Hepatocyte (in vitro differentiated cells): ENCODE results near the gene ATP6V0D1. TPM values are rescaled to one million over a fixed set of nuclear protein-coding genes. Genes with fewer than 3 reads are reported as not detected.

ENCODE experiments used
- DNase-seq: peaks from one replicate; pipeline ENCODE4 v3.0.0-alpha.2; 2016; ENCODE audit warnings: low spot score
- H2AFZ ChIP-seq: fragments of 200-600 bp; sonication (generic); 2 replicates; pipeline ENCODE4 v1.6.0; 2016; ENCODE audit warnings: antibody characterized with exemption, mild to moderate bottlenecking
- H3K27ac ChIP-seq: fragments of 200-600 bp; sonication (generic); 2 replicates; pipeline ENCODE4 v1.5.1; 2016; ENCODE audit warnings: mild to moderate bottlenecking
- H3K27me3 ChIP-seq: fragments of 200-600 bp; sonication (generic); 2 replicates; pipeline ENCODE4 v1.6.1; 2016
- H3K36me3 ChIP-seq: fragments of 200-600 bp; sonication (generic); replicated peaks from 2 replicates; pipeline ENCODE4 v1.5.1; 2016; ENCODE audit warnings: low read depth; ENCODE audit not compliant: insufficient read depth
- H3K4me1 ChIP-seq: fragments of 200-600 bp; sonication (generic); 2 replicates; pipeline ENCODE4 v1.5.1; 2016; ENCODE audit warnings: mild to moderate bottlenecking, moderate library complexity; ENCODE audit not compliant: insufficient read depth
- H3K4me2 ChIP-seq: fragments of 200-600 bp; sonication (generic); 2 replicates; pipeline ENCODE4 v1.6.0; 2016
- H3K4me3 ChIP-seq: fragments of 200-600 bp; sonication (generic); 2 replicates; pipeline ENCODE4 v1.5.1; 2016; ENCODE audit warnings: mild to moderate bottlenecking
- H3K79me2 ChIP-seq: fragments of 200-600 bp; sonication (generic); 2 replicates; pipeline ENCODE4 v1.6.0; 2017; ENCODE audit warnings: mild to moderate bottlenecking
- H3K9me2 ChIP-seq: fragments of 200-600 bp; sonication (generic); replicated peaks from 2 replicates; pipeline ENCODE4 v1.6.0; 2017; ENCODE audit warnings: mild to moderate bottlenecking; ENCODE audit not compliant: insufficient read depth
- H3K9me3 ChIP-seq: fragments of 200-600 bp; sonication (generic); 2 replicates; pipeline ENCODE4 v1.5.1; 2016; ENCODE audit warnings: low read depth, mild to moderate bottlenecking
- H4K20me1 ChIP-seq: fragments of 200-600 bp; sonication (generic); 2 replicates; pipeline ENCODE4 v1.6.0; 2016; ENCODE audit warnings: mild to moderate bottlenecking; ENCODE audit not compliant: insufficient read depth, poor library complexity, severe bottlenecking
- CTCF ChIP-seq: fragments of 200-600 bp; sonication (generic); IDR thresholded peaks from 2 replicates; pipeline ENCODE4 v1.5.1; 2016; ENCODE audit warnings: antibody characterized with exemption, mild to moderate bottlenecking; ENCODE audit not compliant: poor library complexity
- EZH2 ChIP-seq: fragments of 200-600 bp; sonication (generic); IDR thresholded peaks from 2 replicates; pipeline ENCODE4 v1.6.1; 2016; ENCODE audit warnings: antibody characterized with exemption, mild to moderate bottlenecking, borderline replicate concordance
- EZH2phosphoT487 ChIP-seq: fragments of 200-600 bp; sonication (generic); IDR thresholded peaks from one replicate; pipeline ENCODE4 v1.6.1; 2018; ENCODE audit warnings: antibody characterized with exemption, mild to moderate bottlenecking, low read depth, moderate library complexity; ENCODE audit not compliant: unreplicated experiment, severe bottlenecking
- WGBS: methylation state at CpG from one replicate; pipeline ENCODE4 v1.1.6; 2016; ENCODE audit warnings: low lambda C conversion rate; ENCODE audit errors: missing lambda C conversion rate; 5-methylcytosine and 5-hydroxymethylcytosine counted together
- polyA plus RNA-seq: library from polyadenylated mRNA; unstranded; fragments of >200 nt; fragmentation: Nextera tagmentation; extraction: Ambion mirVana; gene quantifications from 2 replicates; pipeline ENCODE4 v1.2.1, GENCODE V29; 2016
- total RNA-seq: library from RNA; depleted of rRNA; stranded (reverse); fragments of >200 nt; gene quantifications from 2 replicates; pipeline ENCODE4 v1.2.3, GENCODE V29; 2014

ATP6V0D1 gene
- total and polyA plus RNA-seq, 2 experiments from 2014 or later, result 157 to 223 TPM

DNA sequence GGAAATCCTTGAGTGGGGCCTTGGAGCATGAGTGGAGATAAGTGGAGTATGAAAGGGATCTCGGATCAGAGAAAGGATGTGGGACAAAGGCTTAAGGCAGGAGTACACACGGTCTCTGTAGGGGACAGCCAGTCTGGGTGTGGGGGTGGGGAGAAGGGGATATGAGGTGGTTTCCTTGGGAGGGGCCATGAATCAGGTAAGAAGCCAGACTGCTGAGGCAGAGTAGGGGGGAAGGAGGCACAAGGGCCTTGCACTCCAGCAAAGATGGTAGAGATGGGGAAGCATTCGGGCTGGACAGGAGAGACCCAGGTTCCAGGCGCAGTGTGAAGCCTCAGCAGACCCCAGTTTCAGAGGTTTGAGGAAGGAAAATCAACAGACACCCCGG lies 48.5 kb downstream of the ATP6V0D1 start:
- no peaks in the 10 kb centered on the region for H4K20me1 ChIP-seq
- H3K9me3 ChIP-seq, result no peaks in the 10 kb centered on the region
- no peak overlapping the region for H3K4me3 ChIP-seq
- no peak for DNase-seq
- no peak overlapping the region for H3K27ac ChIP-seq
- TF ChIP-seq EZH2, result no peak
- no peak for TF ChIP-seq EZH2phosphoT487
- TF ChIP-seq CTCF, result no peak
- 71% methylated on average over 5 of the region's 5 CpGs for WGBS
- H3K9me2 ChIP-seq, result no peaks in the 10 kb centered on the region
- H3K4me1 ChIP-seq, result peaks cover 13% of the 10 kb centered on the region
- H3K79me2 ChIP-seq, result no peaks in the 10 kb centered on the region
- peaks cover 24% of the 10 kb centered on the region for H3K27me3 ChIP-seq
- H3K36me3 ChIP-seq, result no peaks in the 10 kb centered on the region
- peak overlapping the region; percentile 98 for H3K4me2 ChIP-seq
- no peak overlapping the region for H2AFZ ChIP-seq

- Histone ChIP-seq H3K4me3 (no peak overlapping the region), H2AFZ (no peak overlapping the region), H3K4me1 (peaks cover 13% of the 10 kb centered on the region), H3K4me2 (peak overlapping the region; percentile 98), H3K79me2 (no peaks in the 10 kb centered on the region), H3K36me3 (no peaks in the 10 kb centered on the region), H3K27me3 (peaks cover 24% of the 10 kb centered on the region), H3K9me2 (no peaks in the 10 kb centered on the region), H3K9me3 (no peaks in the 10 kb centered on the region), H3K27ac (no peak overlapping the region), H4K20me1 (no peaks in the 10 kb centered on the region)
- DNase-seq, result no peak
- TF ChIP-seq CTCF (no peak), EZH2phosphoT487 (no peak), EZH2 (no peak)
- 33% methylated on average over 10 of the region's 13 CpGs for WGBS
These were observed 49.0 kb downstream of the ATP6V0D1 start for GRCh38 chr16:67431775-67432505.

DNA sequence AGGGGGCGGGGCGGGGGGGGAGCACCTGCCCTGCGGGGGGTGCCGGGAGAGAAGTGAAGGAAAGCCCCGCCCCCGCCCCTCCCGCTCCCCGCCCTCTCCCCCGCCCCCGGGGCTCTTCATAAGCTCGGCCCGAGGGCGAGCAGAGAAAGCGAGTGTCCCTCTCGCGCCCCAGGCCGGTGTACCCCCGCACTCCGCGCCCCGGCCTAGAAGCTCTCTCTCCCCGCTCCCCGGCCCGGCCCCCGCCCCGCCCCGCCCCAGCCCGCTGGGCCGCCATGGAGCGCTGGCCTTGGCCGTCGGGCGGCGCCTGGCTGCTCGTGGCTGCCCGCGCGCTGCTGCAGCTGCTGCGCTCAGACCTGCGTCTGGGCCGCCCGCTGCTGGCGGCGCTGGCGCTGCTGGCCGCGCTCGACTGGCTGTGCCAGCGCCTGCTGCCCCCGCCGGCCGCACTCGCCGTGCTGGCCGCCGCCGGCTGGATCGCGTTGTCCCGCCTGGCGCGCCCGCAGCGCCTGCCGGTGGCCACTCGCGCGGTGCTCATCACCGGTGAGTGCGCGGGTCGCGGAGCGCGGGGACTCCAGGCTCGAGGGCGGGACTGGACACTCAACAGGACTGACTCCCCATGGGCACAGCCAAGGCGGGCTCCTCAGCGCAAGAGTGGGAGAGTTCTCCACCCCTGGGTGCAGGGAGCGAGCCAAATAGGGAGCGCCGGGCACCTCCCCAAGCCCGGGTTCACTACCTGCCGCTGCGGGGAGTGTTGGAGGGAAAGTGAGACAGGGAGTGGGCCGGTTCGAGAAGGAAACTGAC lies 49.8 kb downstream of the ATP6V0D1 start, which contains the start of gene HSD11B2:
Gene HSD11B2 (plus strand): TSS at position 145 of the 798 bp plus-strand sequence. CDS start 128 bp downstream, at position 273.
- Histone ChIP-seq H4K20me1 (no peaks in the 10 kb centered on the region), H2AFZ (peak within 1 kb of the TSS; percentile 76), H3K4me3 (peak within 1 kb of the TSS; percentile 49), H3K9me2 (no peaks in the 10 kb centered on the region), H3K4me2 (peak within 1 kb of the TSS; percentile 98), H3K4me1 (peaks cover 13% of the 10 kb centered on the region), H3K79me2 (no peaks in the 10 kb centered on the region), H3K9me3 (no peaks in the 10 kb centered on the region), H3K36me3 (no peaks in the 10 kb centered on the region), H3K27ac (no peak within 1 kb of the TSS), H3K27me3 (peaks cover 24% of the 10 kb centered on the region)
- WGBS, result 2% methylated on average over 39 of the region's 87 CpGs
- TF ChIP-seq EZH2, result no peak
- TF ChIP-seq CTCF, result peak; percentile 1
- peak; percentile 88 for DNase-seq
